IMR-90 (cell line): ENCODE data around the gene CA9. TPM values are rescaled to one million over a fixed set of nuclear protein-coding genes. Genes with fewer than 3 reads are reported as not detected.

Experiments
- ATAC-seq: fragments of 200-7000 bp; cut with Tn5 transposase; 2 replicates; pipeline ENCODE4 v1.9.1; 2020; ENCODE audit warnings: low read depth, mild to moderate bottlenecking, moderate library complexity
- BruUV-seq: library from RNA; stranded (reverse); fragments of 400-500 nt; replicated peaks from 2 replicates; lab custom pipeline; 2021; lab: Mats Ljungman, UMichigan
- CTCF ChIA-PET: fragments of 300-600 bp; formaldehyde crosslinking; extraction: SDS; loops from one replicate; lab custom pipeline; 2021; ENCODE audit warnings: antibody characterized with exemption; lab: Yijun Ruan, JAX
- POLR2A ChIA-PET: fragments of 300-600 bp; sonication (Branson Sonifier 250); formaldehyde crosslinking; loops from one replicate; lab custom pipeline; 2022; ENCODE audit warnings: antibody characterized with exemption; ENCODE audit not compliant: unreplicated experiment; lab: Charles Lee
- DNase-seq: peaks from one replicate; pipeline ENCODE4 v3.0.0; 2013
- H2AFZ ChIP-seq: replicated peaks from 2 replicates; pipeline ENCODE3; 2013; ENCODE audit warnings: low read length, mild to moderate bottlenecking; ENCODE audit not compliant: poor library complexity
- H2AK5ac ChIP-seq: 2 replicates; pipeline ENCODE4 v1.6.1; 2013; ENCODE audit warnings: low read depth, low read length, inconsistent platforms
- H2AK9ac ChIP-seq: replicated peaks from 2 replicates; pipeline ENCODE3; 2013; ENCODE audit warnings: mild to moderate bottlenecking, low read depth, low read length, moderate library complexity; ENCODE audit not compliant: poor library complexity
- H2BK120ac ChIP-seq: 2 replicates; pipeline ENCODE4 v1.6.1; 2013; ENCODE audit warnings: low read depth, low read length, inconsistent platforms
- H2BK15ac ChIP-seq: 3 replicates; pipeline ENCODE4 v1.6.1; 2013; ENCODE audit warnings: low read depth, low read length, inconsistent platforms
- H2BK20ac ChIP-seq: 2 replicates; pipeline ENCODE4 v1.6.1; 2013; ENCODE audit warnings: low read depth, mild to moderate bottlenecking, inconsistent platforms, low read length, moderate library complexity
- H2BK5ac ChIP-seq: 2 replicates; pipeline ENCODE4 v1.6.1; 2013; ENCODE audit warnings: mild to moderate bottlenecking, low read depth, low read length, inconsistent platforms; ENCODE audit not compliant: poor library complexity, severe bottlenecking
- H3K14ac ChIP-seq: replicated peaks from 2 replicates; pipeline ENCODE4 v1.6.1; 2013; ENCODE audit warnings: low read depth, low read length, inconsistent platforms
- H3K18ac ChIP-seq: 2 replicates; pipeline ENCODE4 v1.6.1; 2013; ENCODE audit warnings: low read depth, low read length, control low read depth
- H3K23ac ChIP-seq: 2 replicates; pipeline ENCODE4 v1.6.1; 2013; ENCODE audit warnings: low read depth, low read length, inconsistent platforms
- H3K27ac ChIP-seq: 2 replicates; pipeline ENCODE4 v1.5.1; 2013; ENCODE audit warnings: mild to moderate bottlenecking, control low read depth, low read length; ENCODE audit not compliant: insufficient read depth
- H3K27me3 ChIP-seq: 2 replicates; pipeline ENCODE4 v1.6.1; 2013; ENCODE audit warnings: low read length; ENCODE audit not compliant: control insufficient read depth, insufficient read depth
- H3K36me3 ChIP-seq: 2 replicates; pipeline ENCODE4 v1.6.1; 2013; ENCODE audit warnings: low read length, mixed read lengths; ENCODE audit not compliant: control insufficient read depth, insufficient read depth
- H3K4ac ChIP-seq: 2 replicates; pipeline ENCODE4 v1.6.1; 2013; ENCODE audit warnings: low read depth, low read length, inconsistent platforms
- H3K4me1 ChIP-seq: 2 replicates; pipeline ENCODE4 v1.6.1; 2013; ENCODE audit warnings: low read length, mixed read lengths; ENCODE audit not compliant: control insufficient read depth, insufficient read depth
- H3K4me2 ChIP-seq: 2 replicates; pipeline ENCODE4 v1.6.1; 2013; ENCODE audit warnings: low read depth, mild to moderate bottlenecking, control low read depth, low read length, moderate library complexity
- H3K4me3 ChIP-seq: 2 replicates; pipeline ENCODE4 v1.5.1; 2013; ENCODE audit warnings: low read depth, mild to moderate bottlenecking, control low read depth, low read length, moderate library complexity; ENCODE audit not compliant: insufficient read depth
- H3K56ac ChIP-seq: 2 replicates; pipeline ENCODE4 v1.6.1; 2013; ENCODE audit warnings: low read length, inconsistent platforms; ENCODE audit not compliant: insufficient read depth; ENCODE audit errors: extremely low read depth
- H3K79me1 ChIP-seq, 2 experiments: 2 replicates each; pipeline ENCODE4 v1.6.1; 2013; ENCODE audit warnings: low read length in 2 of 2, inconsistent platforms in 1 of 2, low read depth in 1 of 2
- H3K9ac ChIP-seq: 2 replicates; pipeline ENCODE4 v1.6.1; 2013; ENCODE audit warnings: low read depth, low read length, control low read depth
- H3K9me1 ChIP-seq: 2 replicates; pipeline ENCODE4 v1.6.1; 2013; ENCODE audit warnings: low read length, inconsistent platforms; ENCODE audit not compliant: insufficient read depth
- H3K9me3 ChIP-seq: 2 replicates; pipeline ENCODE4 v1.6.1; 2013; ENCODE audit warnings: low read length; ENCODE audit not compliant: control insufficient read depth, insufficient read depth
- H4K20me1 ChIP-seq: 2 replicates; pipeline ENCODE4 v1.6.1; 2013; ENCODE audit warnings: low read length, inconsistent platforms; ENCODE audit not compliant: insufficient read depth
- H4K5ac ChIP-seq: 2 replicates; pipeline ENCODE4 v1.6.1; 2013; ENCODE audit warnings: mild to moderate bottlenecking, low read depth, low read length, control low read depth
- H4K8ac ChIP-seq, 2 experiments: 2 replicates each; pipeline ENCODE4 v1.6.1; 2013; ENCODE audit warnings: low read depth in 2 of 2, low read length in 2 of 2, control low read depth in 1 of 2, inconsistent platforms in 1 of 2
- H4K91ac ChIP-seq: 2 replicates; pipeline ENCODE4 v1.6.1; 2013; ENCODE audit warnings: low read depth, low read length, inconsistent platforms; ENCODE audit not compliant: insufficient read depth
- RAD21 ChIP-seq: IDR thresholded peaks from 2 replicates; pipeline ENCODE4 v1.6.1; 2012; ENCODE audit warnings: low read length, improper control_type of control experiment
- WGBS, 2 experiments: methylation state at CpG; one replicate each; pipeline versions ENCODE4 v1.1.5 to v1.1.7; 2013; ENCODE audit warnings: missing lambda C conversion rate in 2 of 2; ENCODE audit not compliant: insufficient read length in 1 of 2; ENCODE audit errors: extremely low coverage in 2 of 2; 5-methylcytosine and 5-hydroxymethylcytosine counted together
- dilution Hi-C: fragments of 300-500 bp; cut with HindIII; formaldehyde crosslinking; loops from one replicate; pipeline ENCODE4 v1.14.3; 2018; ENCODE audit warnings: low sequenced_read_pairs; ENCODE audit not compliant: unreplicated experiment
- in situ Hi-C: fragments of 300-500 bp; cut with MboI; formaldehyde crosslinking; loops from 3 replicates; pipeline ENCODE4 v1.14.3; 2019; ENCODE audit warnings: low sequenced_read_pairs, inconsistent platforms, mixed read lengths
- intact Hi-C: fragments of 100-400 bp; cut with micrococcal nuclease; formaldehyde crosslinking; loops from 2 replicates; pipeline ENCODE4 v1.10.0; 2022
- polyA plus RNA-seq, 3 experiments: library from polyadenylated mRNA; depleted of rRNA; stranded (reverse); fragments of >200 nt; gene quantifications; 2 replicates each; pipeline ENCODE4 v1.2.3, GENCODE V29; 2012; ENCODE audit warnings: low replicate concordance in 1 of 3
- total RNA-seq: library from RNA; depleted of rRNA; stranded (reverse); fragments of >200 nt; gene quantifications from 2 replicates; pipeline ENCODE4 v1.2.3, GENCODE V29; 2012
- TF ChIP-seq, protein P1 (sequence below): fragments of 150-350 bp; IDR thresholded peaks from 2 replicates; pipeline ENCODE4 v1.6.1; 2017; ENCODE audit warnings: mild to moderate bottlenecking, antibody characterized with exemption, low read length, low read depth

Gene CA9
- total and polyA plus RNA-seq, 2 of the 4 experiments (the other 2 are of a cell fraction) = 0.54 to 3.9 TPM

DNA sequence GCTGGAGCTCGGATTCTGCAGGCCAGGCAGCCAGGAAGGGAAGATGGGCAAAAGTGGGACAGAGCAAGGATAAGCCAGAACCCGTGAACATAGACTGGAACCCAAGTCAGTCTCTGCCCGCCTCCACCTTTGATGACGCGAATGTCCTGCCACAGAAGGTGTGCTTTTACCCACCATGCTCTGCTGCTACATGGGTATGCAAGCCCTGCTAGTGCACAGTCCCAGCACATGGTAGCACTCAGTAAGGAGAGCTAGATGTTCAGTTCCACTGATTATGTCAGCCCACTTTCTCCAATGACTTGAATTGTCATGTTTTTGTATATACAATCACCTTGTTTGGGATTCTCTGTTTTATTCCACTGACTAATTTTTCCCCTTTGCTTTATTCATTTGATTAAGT, 44.1 kb upstream of the CA9 start:
- no TSS peak for BruUV-seq
- WGBS, 2 experiments = 90% methylated on average over 4 of the region's 5 CpGs; no CpG with 5 or more reads in 1 of the 2 experiments

More for the DNA sequence above, 44.1 kb upstream of the CA9 start:
- Histone ChIP-seq H3K27me3 (no peaks in the 10 kb centered on the region; the same call in 1 of the 2 replicates), H3K4me1 (no peaks in the 10 kb centered on the region), H2AFZ (no peak overlapping the region), H3K14ac (no peak overlapping the region), H2AK5ac (no peak overlapping the region), H4K8ac (no peak overlapping the region), H3K23ac (no peak overlapping the region), H2BK5ac (no peak overlapping the region), H3K79me1 (no peaks in the 10 kb centered on the region), H2BK20ac (no peak overlapping the region), H4K5ac (no peak overlapping the region), H3K4ac (no peak overlapping the region), H2BK15ac (no peak overlapping the region), H2AK9ac (no peak overlapping the region), H3K4me2 (no peak overlapping the region), H3K18ac (no peak overlapping the region), H2BK120ac (no peak overlapping the region), H4K20me1 (no peaks in the 10 kb centered on the region), H3K9ac (no peak overlapping the region), H3K36me3 (no peaks in the 10 kb centered on the region), H3K4me3 (no peak overlapping the region), H3K56ac (no peak overlapping the region), H3K9me3 (peaks cover 2% of the 10 kb centered on the region; the same call in 1 of the 2 replicates), H3K9me1 (no peaks in the 10 kb centered on the region), H3K27ac (no peak overlapping the region), H4K91ac (no peak overlapping the region)
- DNase-seq (no peak), ATAC-seq (no peak)
- intact Hi-C loops (no loop called here), in situ Hi-C loops (no loop called here), dilution Hi-C loops (no loop called here)
- POLR2A ChIA-PET = no interaction called here
- no peak for TF ChIP-seq RAD21
- TF ChIP-seq, protein P1, sequence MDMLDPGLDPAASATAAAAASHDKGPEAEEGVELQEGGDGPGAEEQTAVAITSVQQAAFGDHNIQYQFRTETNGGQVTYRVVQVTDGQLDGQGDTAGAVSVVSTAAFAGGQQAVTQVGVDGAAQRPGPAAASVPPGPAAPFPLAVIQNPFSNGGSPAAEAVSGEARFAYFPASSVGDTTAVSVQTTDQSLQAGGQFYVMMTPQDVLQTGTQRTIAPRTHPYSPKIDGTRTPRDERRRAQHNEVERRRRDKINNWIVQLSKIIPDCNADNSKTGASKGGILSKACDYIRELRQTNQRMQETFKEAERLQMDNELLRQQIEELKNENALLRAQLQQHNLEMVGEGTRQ = no peak
- CTCF ChIA-PET = interaction anchor here (1.0 to 1.2 kb wide), 2 partner anchors 9 to 17 kb away, joined by 3 read pairs; no protein-coding TSS in a partner anchor
